Central memory CD4-positive, alpha-beta T cell (primary cell): ENCODE data around the gene CCNF.
"Not testable (repeated sequence)": the region's sequence is repeated elsewhere in the genome, so short reads cannot be mapped to it uniquely, and the experiment has no call there.

ENCODE experiments used
- DNase-seq: peaks from one replicate; pipeline ENCODE4 v3.0.0; 2022
- total RNA-seq, 3 experiments: gene quantifications; one replicate each; lab custom pipeline; 2026; lab: John Stamatoyannopoulos, UW

CCNF gene
- total RNA-seq = 4.6 to 18.4 (median 8.4) reads per million in 3 experiments

- DNase-seq = peak; percentile 89
Measured at GRCh38 chr16:2429034-2429770, at the start of gene CCNF. CCNF (plus strand) TSS chr16:2429447; CDS start chr16:2429482, 35 bp downstream.

GRCh38 chr16:2383501-2383900 is 45.7 kb upstream of the CCNF start:
- DNase-seq = no peak

GRCh38 chr16:2384426-2384825 is 44.8 kb upstream of the CCNF start:
- DNase-seq = no peak

GRCh38 chr16:2385190-2385836 is 43.9 kb upstream of the CCNF start:
- no peak for DNase-seq

- not testable (repeated sequence) for DNase-seq
Measured at GRCh38 chr16:2385982-2386381, 43.3 kb upstream of the CCNF start.

GRCh38 chr16:2386990-2387389 is 42.3 kb upstream of the CCNF start:
- DNase-seq = no peak

- no peak for DNase-seq
Measured at GRCh38 chr16:2388139-2388874, 40.9 kb upstream of the CCNF start.

- no peak for DNase-seq
Measured at GRCh38 chr16:2388875-2389433, 40.3 kb upstream of the CCNF start.

GRCh38 chr16:2392025-2392424 is 37.2 kb upstream of the CCNF start:
- no peak for DNase-seq

- DNase-seq = no peak
Measured at GRCh38 chr16:2398520-2398919, 30.7 kb upstream of the CCNF start.

- no peak for DNase-seq
Measured at GRCh38 chr16:2404099-2404498, 25.1 kb upstream of the CCNF start.

GRCh38 chr16:2415085-2415484 is 14.2 kb upstream of the CCNF start:
- no peak for DNase-seq

- no peak for DNase-seq
Measured at GRCh38 chr16:2420035-2420434, 9.2 kb upstream of the CCNF start.

- DNase-seq = no peak
Measured at GRCh38 chr16:2422123-2422867, 7.0 kb upstream of the CCNF start.

GRCh38 chr16:2424061-2425007 is 4.9 kb upstream of the CCNF start:
- no peak for DNase-seq

- no peak for DNase-seq
Measured at GRCh38 chr16:2425008-2425518, 4.2 kb upstream of the CCNF start.

GRCh38 chr16:2425825-2426430 is 3.3 kb upstream of the CCNF start:
- no peak for DNase-seq

GRCh38 chr16:2426941-2427361 is 2.3 kb upstream of the CCNF start:
- DNase-seq = no peak

GRCh38 chr16:2427526-2427925 is 1.7 kb upstream of the CCNF start:
- DNase-seq = no peak

- DNase-seq = no peak
Measured at GRCh38 chr16:2428051-2428783, 1.0 kb upstream of the CCNF start.
